Right ventricle myocardium inferior (tissue), 1 donor: Measurements from ENCODE around the gene GLUD1. TPM values are rescaled to one million over a fixed set of nuclear protein-coding genes. Genes with fewer than 3 reads are reported as not detected.
"Not testable (repeated sequence)": the region's sequence is repeated elsewhere in the genome, so short reads cannot be mapped to it uniquely, and the experiment has no call there.

Experiments used
- ATAC-seq: fragments of 200-7000 bp; cut with Tn5 transposase; one replicate; pipeline ENCODE4 v1.9.1; 2020; ENCODE audit warnings: mild to moderate bottlenecking, moderate library complexity
- DNase-seq: peaks from one replicate; pipeline ENCODE4 v3.0.0; 2021; ENCODE audit errors: missing footprints
- intact Hi-C: fragments of 100-400 bp; cut with DNase I; formaldehyde crosslinking; loops from one replicate; pipeline ENCODE4 v1.11.0; 2022
- total RNA-seq: library from RNA; stranded (reverse); fragmentation: NEBNext Ultra II Directional; extraction: Animal tissue kit (Norgen Biotek cat#: 25700); gene quantifications from one replicate; pipeline ENCODE4 v1.2.1, GENCODE V29; 2021
- donor health status: DM: no; HTN: yes; CAD: no; lungs with severe emphysema.

Gene GLUD1
- total RNA-seq, 1 donor from 2014 or later, result 104 TPM

DNA sequence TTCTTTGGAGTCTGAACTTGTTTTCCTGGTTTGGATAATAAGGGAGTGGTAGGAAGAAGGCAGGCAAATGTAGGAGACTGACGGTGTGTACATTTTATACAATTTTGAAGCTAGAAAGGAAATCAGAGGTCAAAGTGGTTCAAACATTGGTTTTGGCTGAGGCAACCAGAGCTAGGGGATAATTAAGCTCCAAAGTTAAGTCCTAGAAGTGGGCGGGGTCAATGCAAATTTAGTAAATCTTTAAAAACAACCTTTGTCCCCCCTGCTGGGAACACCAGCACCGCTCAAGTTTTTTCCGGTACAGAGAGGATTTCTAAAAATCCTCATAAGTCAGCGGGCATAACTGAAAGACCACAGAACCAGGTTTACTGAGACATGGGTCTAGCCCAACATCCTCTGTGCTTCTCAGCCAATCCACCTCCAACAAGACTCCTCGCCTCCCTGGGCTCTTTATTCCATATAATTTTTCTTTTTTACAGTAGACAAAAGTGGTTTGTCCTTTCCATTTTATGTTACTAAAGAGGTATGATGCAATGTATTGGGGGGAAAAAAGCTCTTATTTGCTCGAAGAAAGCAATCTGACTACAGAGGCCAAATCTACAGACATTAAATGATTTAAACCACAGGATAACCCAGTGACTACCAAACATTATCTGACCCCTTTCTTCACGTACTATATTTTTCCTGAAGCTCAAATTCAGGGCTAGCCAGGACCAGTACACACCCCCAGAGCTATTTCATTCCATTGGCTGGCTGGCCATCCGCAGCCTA, 1.6 kb downstream of the GLUD1 start:
- intact Hi-C loops, result loop anchor here (5.0 kb wide), 2 partner anchors 41 to 156 kb away; no protein-coding TSS in a partner anchor
- no peak for DNase-seq
- ATAC-seq, result no peak

DNA sequence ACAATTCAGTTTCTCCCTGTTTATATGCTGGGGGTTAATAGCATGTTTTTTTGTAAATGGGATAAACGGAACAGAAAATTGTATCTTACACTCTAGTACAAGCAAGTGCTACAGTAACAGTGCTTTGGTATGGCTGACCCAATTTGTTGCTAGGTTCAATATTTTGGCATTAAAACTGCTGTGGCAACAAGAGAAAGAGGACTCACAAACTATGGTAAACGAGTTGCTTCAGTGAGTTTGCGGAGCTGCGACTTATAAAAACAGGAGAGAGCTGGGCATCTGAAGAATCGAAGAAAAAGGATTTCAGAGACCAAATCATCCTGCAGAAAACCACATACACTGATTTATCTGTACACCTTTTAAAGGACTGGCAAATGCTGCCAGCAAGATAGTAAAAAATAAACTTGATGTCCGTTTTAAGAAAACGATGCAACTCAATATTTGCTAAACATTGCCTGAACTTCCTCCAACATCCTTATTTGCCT, 2.2 kb downstream of the GLUD1 start:
- intact Hi-C loops, result loop anchor here (5.0 kb wide), 2 partner anchors 40 to 155 kb away; no protein-coding TSS in a partner anchor
- ATAC-seq (no peak), DNase-seq (no peak)

DNA sequence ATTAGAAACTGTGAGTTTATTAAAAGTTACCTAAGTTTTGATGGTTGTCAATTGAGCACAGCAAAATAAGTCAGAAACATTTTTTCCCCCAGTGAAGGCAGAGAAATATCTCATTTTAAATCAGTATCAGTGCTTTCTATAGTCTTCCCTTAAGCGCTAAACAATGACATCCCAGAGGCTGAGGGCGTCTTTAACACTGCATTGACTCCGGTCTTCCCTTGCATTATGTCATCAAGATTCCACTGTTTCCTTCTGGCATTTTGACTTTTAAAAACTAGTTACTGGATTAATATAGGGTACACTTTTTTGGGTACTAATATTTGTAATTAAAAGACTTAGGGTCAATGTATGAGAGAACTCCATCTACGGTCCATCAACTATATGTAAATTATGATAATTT, 3.9 kb downstream of the GLUD1 start:
- ATAC-seq, result no peak
- intact Hi-C loops, result loop anchor here (5.0 kb wide), 2 partner anchors 38 to 153 kb away; no protein-coding TSS in a partner anchor
- no peak for DNase-seq

DNA sequence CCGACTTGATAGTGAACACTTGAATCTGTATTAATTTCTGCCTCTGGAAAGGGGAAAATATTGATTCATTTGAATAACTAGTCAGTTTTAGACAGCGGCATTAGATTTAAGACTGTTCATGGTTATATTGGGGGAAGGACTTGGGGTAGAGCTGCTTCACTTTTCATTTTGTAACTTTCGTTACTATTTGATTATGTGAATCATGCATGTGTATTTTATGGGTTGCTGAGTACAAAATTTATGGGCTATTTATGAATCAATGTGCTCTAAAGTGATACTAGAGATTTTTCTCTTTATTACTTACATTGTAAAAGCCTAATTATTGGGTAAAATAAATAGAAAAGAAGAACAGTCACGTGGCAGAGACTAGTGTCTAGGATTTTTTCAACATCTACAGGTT, 4.9 kb downstream of the GLUD1 start:
- intact Hi-C loops, result loop anchor here (5.0 kb wide), 2 partner anchors 37 to 152 kb away; no protein-coding TSS in a partner anchor
- DNase-seq, result no peak
- ATAC-seq, result no peak

DNA sequence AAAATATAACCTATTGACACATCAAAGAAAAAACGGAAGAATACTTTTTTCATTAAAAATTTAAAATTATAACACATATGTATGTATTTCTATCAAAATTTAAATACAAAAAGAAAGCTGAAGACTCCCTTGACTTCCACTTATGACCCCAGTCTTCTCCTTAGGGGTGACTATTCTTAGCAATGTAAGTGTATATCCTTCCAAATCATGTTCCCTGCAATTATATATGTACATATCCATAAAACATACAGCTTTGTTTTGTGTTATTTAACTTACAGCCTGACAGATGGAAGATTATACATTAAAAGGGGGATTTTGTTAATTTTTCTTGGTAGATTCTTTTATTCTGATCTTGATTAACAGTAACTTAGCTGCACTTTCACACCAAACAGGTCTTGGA, 9.1 kb downstream of the GLUD1 start:
- DNase-seq, result no peak
- intact Hi-C loops, result no loop called here

DNA sequence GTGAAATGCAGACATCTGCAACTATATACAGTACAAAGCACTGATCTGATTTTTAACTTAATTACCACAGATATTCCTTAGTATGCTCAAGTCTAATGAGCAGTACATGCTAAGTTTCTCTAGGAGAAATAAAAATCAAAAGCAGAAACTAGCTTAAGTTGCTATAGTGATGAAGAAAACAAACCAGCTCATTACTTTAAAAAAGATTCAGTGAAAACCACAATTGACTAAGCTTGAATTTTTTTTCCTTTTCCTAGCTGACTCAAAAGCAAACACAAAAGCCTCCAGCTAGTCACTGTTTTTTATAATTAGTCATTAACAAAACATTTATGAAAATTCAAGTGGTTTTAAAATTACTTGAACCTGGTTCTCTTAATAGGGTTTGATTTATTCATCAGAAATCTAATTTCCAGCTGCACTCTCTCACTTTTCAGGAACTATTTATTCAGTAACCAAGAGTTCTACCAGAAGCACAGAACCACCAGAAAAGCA, 10.3 kb downstream of the GLUD1 start:
- DNase-seq, ATAC-seq: not testable (repeated sequence)

More for the DNA sequence above, 9.1 kb downstream of the GLUD1 start:
- no peak for ATAC-seq

DNA sequence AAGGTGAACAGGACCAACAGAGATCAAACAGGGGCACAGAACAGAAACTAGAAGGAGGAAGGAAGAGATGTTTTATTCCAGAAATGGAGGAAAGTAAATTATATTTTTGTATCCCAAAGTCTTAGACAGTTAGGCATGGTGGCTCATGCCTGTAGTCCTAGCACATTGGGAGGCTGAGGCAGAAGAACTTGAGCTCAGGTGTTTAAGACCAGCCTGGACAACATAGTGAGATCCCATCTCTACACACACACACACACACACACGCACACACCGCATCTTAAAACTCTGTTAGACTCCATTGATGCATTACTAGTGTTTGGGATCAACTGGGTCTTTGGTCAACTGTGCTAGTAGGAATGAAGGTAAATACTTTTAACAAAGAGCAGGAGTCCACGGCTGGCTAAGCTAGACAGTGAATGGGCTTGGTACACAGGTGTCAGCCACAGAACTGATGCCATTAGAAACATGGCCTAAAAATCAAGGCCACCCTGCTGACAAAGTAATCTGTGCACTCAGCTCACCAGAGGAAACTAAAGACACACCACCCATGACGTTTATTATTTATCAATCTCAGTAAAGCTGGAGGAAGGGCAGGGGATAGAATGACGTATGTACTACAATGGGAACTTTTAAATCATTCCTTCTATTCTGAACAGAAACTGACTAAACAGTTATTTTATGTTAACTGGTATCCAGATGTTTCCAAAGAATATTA, 10.9 kb downstream of the GLUD1 start:
- intact Hi-C loops, ATAC-seq, DNase-seq: not testable (repeated sequence)

More for the DNA sequence above, 10.3 kb downstream of the GLUD1 start:
- intact Hi-C loops, result not testable (repeated sequence)

DNA sequence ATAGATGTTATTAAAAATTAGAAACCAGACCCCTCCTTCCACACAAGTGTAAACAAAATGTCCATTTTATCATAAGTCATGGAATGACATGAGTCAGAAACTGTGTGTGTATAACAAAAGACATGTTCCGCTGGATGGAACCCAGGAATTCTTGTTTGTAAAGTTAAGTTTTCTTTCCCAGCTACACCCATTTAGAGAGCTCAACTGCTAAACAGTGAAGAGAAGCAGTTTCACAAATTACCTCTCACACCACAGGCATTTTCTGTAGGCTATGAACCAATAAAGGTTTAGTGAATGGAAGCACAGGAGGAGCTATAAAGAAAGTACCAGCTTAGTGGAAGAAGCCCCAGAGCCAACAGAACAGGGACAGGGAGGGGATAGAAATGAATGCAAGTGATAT, 12.4 kb downstream of the GLUD1 start:
- peak; percentile 8 for ATAC-seq
- DNase-seq, intact Hi-C loops: not testable (repeated sequence)

DNA sequence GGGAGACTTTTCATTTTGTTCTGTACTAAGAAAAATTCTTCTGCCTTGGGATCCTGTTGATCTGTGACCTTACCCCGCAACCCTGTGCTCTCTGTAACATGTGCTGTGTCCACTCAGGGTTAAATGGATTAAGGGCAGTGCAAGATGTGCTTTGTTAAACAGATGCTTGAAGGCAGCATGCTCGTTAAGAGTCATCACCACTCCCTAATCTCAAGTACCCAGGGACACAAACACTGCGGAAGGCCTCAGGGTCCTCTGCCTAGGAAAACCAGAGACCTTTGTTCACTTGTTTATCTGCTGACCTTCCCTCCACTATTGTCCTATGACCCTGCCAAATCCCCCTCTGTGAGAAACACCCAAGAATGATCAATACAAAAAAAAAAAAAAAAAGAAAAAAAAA, 13.1 kb downstream of the GLUD1 start:
- DNase-seq, ATAC-seq, intact Hi-C loops: not testable (repeated sequence)

DNA sequence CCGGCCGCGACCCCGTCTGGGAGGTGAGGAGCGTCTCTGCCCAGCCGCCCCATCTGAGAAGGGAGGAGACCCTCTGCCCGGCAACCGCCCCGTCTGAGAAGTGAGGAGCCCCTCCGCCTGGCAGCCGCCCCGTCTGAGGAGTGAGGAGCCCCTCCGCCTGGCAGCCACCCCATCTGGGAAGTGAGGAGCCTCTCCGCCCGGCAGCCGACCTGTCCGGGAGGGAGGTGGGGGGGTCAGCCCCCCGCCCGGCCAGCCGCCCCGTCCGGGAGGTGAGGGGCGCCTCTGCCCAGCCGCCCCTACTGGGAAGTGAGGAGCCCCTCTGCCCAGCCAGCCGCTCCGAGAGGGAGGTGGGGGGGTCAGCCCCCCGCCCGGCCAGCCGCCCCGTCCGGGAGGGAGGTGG, 14.0 kb downstream of the GLUD1 start:
- DNase-seq, ATAC-seq, intact Hi-C loops: not testable (repeated sequence)

DNA sequence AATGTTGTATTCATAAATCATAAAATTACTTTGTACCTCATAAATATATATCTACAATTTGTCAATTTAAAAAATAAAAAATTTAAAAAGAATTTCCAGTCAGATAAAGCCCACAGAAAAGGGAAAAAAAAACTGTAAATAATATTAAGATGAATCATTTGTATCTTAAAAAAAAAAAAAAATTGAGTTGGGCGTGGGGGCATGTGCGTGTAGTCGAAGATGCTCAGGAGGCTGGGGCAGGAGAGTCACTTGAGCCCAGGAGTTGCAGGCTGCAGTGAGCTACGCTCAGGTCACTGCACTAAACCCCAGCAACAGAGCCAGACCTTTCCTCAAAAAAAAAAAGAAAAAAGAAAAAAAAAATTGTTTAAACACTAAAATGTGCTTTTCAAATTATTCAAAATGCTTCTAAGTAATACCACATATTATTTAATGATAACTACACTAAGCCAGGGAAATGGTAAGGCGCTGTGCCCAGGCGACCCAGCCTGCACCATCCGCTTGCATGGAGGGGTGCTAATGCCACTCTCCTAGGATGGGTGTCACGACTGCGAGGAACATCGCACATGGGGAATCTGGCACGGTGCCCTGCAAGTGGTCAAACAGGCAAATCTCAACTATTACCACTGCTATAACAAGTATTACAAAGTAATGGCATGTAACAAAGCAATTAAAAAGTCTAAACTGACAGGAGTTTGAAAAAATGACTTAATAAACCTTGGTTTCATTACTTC, 15.4 kb downstream of the GLUD1 start:
- intact Hi-C loops, result no loop called here
- ATAC-seq (no peak), DNase-seq (no peak)

DNA sequence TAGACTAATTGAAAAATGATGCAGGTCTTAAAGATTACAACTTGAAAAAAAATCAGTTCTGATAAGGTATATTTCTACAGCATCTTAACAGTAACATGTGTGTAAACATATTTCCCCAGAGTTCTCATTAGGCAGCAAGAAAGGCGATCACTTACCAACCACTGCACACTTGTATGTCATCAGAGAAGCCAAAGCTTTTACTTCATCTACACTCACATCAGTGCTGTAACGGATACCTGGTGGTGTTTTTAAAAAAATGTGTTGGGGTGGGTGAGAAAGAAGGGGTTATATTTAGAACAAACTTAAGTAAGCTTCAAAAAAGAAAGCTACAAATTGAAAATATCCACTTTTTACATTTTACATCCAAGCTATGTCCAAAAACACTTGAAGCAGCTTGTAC, 18.2 kb downstream of the GLUD1 start:
- intact Hi-C loops, ATAC-seq, DNase-seq: not testable (repeated sequence)

DNA sequence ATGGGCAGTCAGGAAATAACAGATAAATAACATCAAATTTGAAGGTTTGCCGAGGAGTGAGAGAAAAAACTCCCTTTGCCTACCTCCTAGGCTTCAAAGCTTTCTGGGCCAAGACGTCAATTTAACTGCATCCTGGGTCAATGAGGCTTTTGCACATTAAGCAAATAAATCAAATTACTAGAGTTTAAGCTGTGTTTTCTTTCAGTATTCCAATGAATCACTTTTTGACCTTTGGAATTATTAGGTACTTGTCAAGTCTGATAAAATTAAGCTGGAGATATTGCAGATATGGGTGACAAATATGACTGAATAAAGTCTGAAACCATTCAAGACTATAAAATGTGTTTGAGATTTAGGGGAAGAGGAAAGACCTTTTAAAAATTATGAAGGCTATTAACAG, 22.2 kb downstream of the GLUD1 start:
- intact Hi-C loops, result no loop called here
- ATAC-seq (no peak), DNase-seq (no peak)

DNA sequence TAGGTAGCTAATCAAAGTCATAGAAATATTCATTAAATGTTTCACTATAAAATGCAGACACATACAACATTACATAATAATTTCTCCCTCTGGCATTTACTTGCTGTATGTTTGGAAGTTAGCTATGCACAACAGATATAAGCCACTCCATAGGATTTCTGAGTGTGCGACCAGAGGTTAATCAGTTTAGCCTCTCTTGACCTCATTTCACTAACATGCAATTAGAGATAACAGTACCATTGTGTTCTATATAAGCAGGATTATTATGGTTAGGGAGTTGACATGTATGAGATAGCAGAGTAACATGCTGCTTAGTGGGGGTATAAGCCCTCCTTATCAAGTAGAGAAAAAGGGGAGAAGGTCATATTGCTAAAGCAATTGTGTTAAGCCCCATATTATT, 26.4 kb downstream of the GLUD1 start:
- ATAC-seq, result no peak
- intact Hi-C loops, result no loop called here
- DNase-seq, result no peak

DNA sequence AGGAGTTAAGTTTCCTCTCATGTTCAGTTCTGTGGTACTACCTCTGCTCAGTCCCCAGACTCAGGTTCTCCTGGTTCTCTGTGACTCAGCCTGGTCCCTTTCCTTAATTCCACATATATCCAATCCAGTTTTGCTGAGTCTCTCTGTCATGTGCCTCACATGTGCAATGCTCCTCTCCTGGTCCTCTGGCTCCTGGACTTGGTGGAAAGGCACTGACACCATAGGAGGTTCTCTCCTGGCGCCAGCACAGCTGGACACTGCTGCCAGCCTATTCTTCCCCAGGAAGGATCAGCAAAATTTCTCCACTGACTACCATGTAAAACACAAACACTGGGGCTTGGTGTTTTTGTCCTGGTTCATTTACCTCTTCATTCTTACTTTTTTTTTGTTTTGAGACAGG, 27.8 kb downstream of the GLUD1 start:
- DNase-seq, result no peak
- ATAC-seq, result no peak
- intact Hi-C loops, result no loop called here

DNA sequence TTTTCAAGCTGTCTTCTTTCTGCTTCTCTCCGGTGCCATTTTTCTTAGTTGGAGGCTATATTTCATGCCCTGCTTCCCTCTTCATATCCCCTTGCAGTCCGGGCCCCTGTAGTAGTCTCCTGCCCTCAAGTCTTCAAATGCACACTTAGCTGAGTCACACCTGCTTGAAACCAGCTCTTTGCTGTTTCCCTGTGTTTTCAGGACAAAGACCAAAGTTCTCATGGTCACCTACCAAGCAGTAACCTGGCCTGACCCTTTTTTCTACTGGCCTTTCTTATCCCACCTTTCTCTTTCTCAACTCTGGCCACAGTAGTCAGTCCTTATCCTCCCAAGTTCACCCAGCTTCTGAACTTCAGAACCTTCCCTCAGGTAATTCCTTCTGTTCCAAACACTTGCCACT, 28.5 kb downstream of the GLUD1 start:
- ATAC-seq (no peak), DNase-seq (no peak)
- intact Hi-C loops, result no loop called here

DNA sequence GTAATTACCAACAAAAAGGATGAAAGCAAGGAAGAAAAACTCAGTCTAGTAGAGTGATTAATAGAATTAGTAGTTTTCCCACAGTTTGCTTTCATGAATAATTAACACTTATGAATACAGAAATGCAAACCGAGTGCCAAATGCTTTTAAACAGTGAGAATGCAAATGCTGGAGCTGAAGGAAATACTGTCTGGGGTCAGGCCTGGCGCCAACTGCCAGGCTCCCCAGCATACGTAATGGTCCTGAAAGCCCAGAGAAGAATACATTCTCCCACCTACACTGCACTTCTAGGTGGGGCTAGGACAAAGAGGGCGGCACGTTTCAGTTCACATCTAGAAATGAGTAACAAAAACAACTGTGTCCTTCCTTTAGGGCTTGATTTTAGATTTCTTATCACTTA, 30.0 kb downstream of the GLUD1 start:
- intact Hi-C loops, result no loop called here
- ATAC-seq, result no peak
- DNase-seq, result no peak

DNA sequence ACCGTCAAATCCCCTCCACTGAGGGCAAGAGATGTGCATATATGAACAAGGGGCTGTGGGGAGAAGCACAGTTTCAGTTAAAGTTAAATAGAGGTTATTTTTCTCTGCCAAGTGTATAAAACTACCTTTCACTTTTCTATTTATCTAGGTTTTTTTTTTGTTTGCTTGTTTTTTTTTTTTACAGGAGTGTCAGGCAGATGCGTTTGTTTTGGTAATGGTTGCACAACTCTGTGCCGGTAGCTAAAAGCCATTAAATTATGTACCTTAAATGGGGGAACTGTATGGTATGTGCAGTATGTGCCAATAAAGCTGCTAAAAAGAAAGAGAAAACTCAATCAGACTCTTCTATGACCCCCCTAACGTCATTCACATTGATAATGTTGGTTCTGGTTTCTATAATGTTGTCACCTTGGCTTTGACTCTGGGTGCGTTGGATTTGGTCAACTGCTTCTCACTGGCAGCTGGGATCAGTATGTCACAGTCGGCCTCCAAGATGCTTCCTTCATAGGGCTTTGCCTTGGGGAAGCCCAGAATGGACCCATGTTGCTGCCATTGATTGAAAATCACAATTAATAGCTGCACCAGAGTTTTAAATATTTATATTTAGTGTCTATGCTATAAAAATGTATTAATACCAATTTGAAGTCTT, 34.2 kb downstream of the GLUD1 start:
- intact Hi-C loops, result no loop called here
- DNase-seq, result no peak
- ATAC-seq, result no peak
